Body of pancreas (tissue), 4 donors: ENCODE measurements around the gene CIAO2B.

Source experiments
- CTCF ChIP-seq, 7 experiments: fragments of 450-650 bp in 4 of 7; fragments of 200-600 bp in 3 of 7; sonication (generic) in 3 of 7; IDR thresholded peaks; one replicate each; pipeline ENCODE4 v1.5.1; 2016 to 2019; ENCODE audit warnings: antibody characterized with exemption in 7 of 7
- POLR2A ChIP-seq, 3 donors: fragments of 450-650 bp; IDR thresholded peaks; one replicate each; pipeline ENCODE4 v1.6.1; 2016; ENCODE audit warnings: antibody characterized with exemption in 3 of 3, mild to moderate bottlenecking in 2 of 3

- TF ChIP-seq CTCF (IDR thresholded peaks at IDR 0.05) = no peak
- TF ChIP-seq POLR2A (IDR thresholded peaks at IDR 0.05) = no peak
Observed at GRCh38 chr16:66891360-66891759, 42.8 kb downstream of the CIAO2B start.
